Neural crest cell (in vitro differentiated cells): ENCODE measurements around the gene PREX1. TPM values are rescaled to one million over a fixed set of nuclear protein-coding genes. Genes with fewer than 3 reads are reported as not detected.
A peak's percentile ranks its signal among the peaks of the same experiment; 100 is the strongest.

ENCODE experiments used
- DNase-seq: peaks from one replicate; pipeline ENCODE4 v3.0.0; 2021; ENCODE audit warnings: low read depth, mixed read lengths, low spot score
- H3K27ac Mint-ChIP-seq: one replicate; pipeline ENCODE4 v1.8.0; 2021; ENCODE audit warnings: mild to moderate bottlenecking, mixed read lengths; ENCODE audit not compliant: unreplicated experiment
- H3K27me3 Mint-ChIP-seq: 2 replicates; pipeline ENCODE4 v1.8.0; 2021; ENCODE audit warnings: low read depth, mild to moderate bottlenecking, mixed read lengths
- H3K36me3 Mint-ChIP-seq: 2 replicates; pipeline ENCODE4 v1.8.0; 2021; ENCODE audit warnings: low read depth, mild to moderate bottlenecking, mixed read lengths
- H3K4me1 Mint-ChIP-seq: 2 replicates; pipeline ENCODE4 v1.8.0; 2021; ENCODE audit warnings: mixed read lengths
- H3K4me3 Mint-ChIP-seq: one replicate; pipeline ENCODE4 v1.8.0; 2021; ENCODE audit warnings: mild to moderate bottlenecking, mixed read lengths
- H3K9me3 Mint-ChIP-seq: 2 replicates; pipeline ENCODE4 v1.8.0; 2021; ENCODE audit warnings: mixed read lengths
- total RNA-seq: library from RNA; stranded (reverse); gene quantifications from 2 replicates; pipeline ENCODE4 v1.2.1, GENCODE V29; 2021
- TF ChIP-seq, protein P1 (sequence below): fragments of 200-600 bp; sonication (generic); conservative IDR thresholded peaks from 2 replicates; pipeline ENCODE4 v1.5.0; 2021; ENCODE audit warnings: antibody characterized with exemption, mild to moderate bottlenecking

Gene PREX1
- total RNA-seq, 1 donor from 2014 or later: 72.4 TPM

DNA sequence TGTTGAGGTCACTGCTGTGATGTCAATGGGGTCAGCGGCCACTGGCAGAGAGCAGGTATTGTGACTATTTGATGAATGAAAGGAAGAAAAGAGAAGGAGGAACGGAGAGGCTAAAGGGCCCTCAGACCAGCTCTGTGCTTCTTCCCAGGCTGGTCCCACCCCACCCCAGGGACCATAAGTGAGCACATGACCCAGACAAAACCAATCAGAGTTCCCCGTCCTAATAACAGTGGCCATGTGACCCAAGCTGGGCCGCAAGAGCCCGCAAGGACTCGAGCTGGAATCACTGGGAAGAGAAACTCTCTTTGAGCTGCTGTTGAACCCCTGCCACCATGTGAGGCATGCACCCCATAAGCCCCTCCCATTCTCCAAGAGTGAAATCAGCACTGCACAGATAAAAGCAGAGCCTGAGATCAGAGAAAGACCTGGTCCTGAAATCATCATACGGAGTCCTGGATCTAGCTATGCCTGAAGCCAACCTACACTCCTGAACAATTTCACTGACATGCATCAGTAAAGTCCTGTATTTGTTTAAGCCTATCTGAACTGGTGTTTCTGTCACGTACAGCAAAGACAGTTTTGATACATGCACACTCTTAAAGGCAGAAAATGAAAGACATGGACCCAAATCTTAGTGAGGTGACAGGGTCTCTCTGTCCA is 90.2 kb downstream of the PREX1 start:
- peak overlapping the region; percentile 81 for H3K27ac Mint-ChIP-seq

DNA sequence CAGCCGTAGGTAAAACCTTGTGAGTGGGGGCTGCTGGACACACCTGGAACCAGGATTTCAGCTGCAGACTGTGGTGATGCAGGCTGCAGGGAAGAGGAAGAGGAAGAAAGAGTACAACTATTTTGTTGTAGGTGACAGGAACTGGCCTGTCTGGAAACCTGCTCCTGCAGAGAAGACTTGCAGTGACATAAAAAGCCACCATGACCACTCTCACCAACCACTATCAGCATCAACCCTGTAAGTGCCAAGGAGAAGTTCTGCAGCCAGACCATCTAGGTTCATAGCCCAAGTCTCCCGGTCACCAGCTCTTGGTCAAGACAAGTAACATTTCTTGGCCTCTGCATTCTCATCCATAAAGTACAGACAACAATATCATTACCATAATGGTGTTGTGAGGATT is 91.2 kb downstream of the PREX1 start:
- peaks cover 55% of the 10 kb centered on the region for H3K4me1 Mint-ChIP-seq
- no peaks in the 10 kb centered on the region for H3K27me3 Mint-ChIP-seq
- H3K27ac Mint-ChIP-seq: no peak overlapping the region
- H3K9me3 Mint-ChIP-seq: no peaks in the 10 kb centered on the region
- H3K4me3 Mint-ChIP-seq: no peak overlapping the region
- H3K36me3 Mint-ChIP-seq: peaks cover 24% of the 10 kb centered on the region
- TF ChIP-seq, protein P1, sequence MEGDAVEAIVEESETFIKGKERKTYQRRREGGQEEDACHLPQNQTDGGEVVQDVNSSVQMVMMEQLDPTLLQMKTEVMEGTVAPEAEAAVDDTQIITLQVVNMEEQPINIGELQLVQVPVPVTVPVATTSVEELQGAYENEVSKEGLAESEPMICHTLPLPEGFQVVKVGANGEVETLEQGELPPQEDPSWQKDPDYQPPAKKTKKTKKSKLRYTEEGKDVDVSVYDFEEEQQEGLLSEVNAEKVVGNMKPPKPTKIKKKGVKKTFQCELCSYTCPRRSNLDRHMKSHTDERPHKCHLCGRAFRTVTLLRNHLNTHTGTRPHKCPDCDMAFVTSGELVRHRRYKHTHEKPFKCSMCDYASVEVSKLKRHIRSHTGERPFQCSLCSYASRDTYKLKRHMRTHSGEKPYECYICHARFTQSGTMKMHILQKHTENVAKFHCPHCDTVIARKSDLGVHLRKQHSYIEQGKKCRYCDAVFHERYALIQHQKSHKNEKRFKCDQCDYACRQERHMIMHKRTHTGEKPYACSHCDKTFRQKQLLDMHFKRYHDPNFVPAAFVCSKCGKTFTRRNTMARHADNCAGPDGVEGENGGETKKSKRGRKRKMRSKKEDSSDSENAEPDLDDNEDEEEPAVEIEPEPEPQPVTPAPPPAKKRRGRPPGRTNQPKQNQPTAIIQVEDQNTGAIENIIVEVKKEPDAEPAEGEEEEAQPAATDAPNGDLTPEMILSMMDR: no peak
- no peak for DNase-seq

More for the DNA sequence above, 90.2 kb downstream of the PREX1 start:
- H3K36me3 Mint-ChIP-seq: peaks cover 20% of the 10 kb centered on the region
- no peaks in the 10 kb centered on the region for H3K27me3 Mint-ChIP-seq
- TF ChIP-seq, protein P1: no peak
- no peaks in the 10 kb centered on the region for H3K9me3 Mint-ChIP-seq
- peaks cover 56% of the 10 kb centered on the region for H3K4me1 Mint-ChIP-seq
- no peak for DNase-seq
- H3K4me3 Mint-ChIP-seq: peak overlapping the region; percentile 76

DNA sequence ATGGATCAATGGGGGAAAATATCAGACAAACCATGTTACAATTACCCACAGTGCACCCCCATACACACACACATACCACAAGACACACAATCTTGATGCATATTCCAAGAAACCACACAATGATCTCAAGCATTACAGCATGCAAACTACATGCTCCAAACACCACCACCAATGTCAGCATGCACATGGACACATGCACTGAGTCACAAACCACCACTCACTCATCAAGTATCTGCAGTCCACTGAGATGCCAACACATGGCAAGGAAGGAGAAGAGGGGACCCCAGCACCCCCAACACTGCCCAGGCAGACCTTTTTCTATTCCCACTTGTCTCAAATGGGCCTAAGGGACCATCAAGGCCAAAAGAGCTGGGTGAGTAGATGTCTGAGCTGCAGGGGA is 91.6 kb downstream of the PREX1 start:
- H3K36me3 Mint-ChIP-seq: peaks cover 22% of the 10 kb centered on the region
- TF ChIP-seq, protein P1: no peak
- no peaks in the 10 kb centered on the region for H3K27me3 Mint-ChIP-seq
- peaks cover 52% of the 10 kb centered on the region for H3K4me1 Mint-ChIP-seq
- no peaks in the 10 kb centered on the region for H3K9me3 Mint-ChIP-seq
- no peak overlapping the region for H3K4me3 Mint-ChIP-seq
- DNase-seq: no peak
- H3K27ac Mint-ChIP-seq: no peak overlapping the region

DNA sequence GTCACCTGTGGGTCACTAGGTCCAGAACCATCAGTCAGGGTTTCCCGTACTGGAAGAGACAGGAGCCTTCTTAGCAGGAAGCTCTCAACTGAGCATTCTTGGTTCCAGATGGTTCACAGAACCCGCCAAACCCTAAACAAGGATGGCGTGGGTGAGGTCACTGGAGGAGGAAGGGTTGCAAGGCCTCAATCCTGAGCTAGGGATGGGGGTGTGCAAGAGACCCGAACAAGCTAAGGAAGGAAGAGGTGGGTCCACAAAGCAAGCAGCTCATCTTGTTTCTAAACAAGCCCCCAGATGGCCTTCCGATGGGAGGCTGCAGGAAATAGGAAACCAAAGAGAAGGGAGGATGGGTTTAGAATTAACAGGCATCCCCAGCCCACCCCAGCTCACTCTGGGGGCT is 92.7 kb downstream of the PREX1 start:
- TF ChIP-seq, protein P1: no peak
- Mint-ChIP-seq H3K27me3 (no peaks in the 10 kb centered on the region), H3K9me3 (no peaks in the 10 kb centered on the region), H3K27ac (no peak overlapping the region), H3K36me3 (peaks cover 30% of the 10 kb centered on the region), H3K4me1 (peaks cover 57% of the 10 kb centered on the region), H3K4me3 (no peak overlapping the region)
- no peak for DNase-seq

DNA sequence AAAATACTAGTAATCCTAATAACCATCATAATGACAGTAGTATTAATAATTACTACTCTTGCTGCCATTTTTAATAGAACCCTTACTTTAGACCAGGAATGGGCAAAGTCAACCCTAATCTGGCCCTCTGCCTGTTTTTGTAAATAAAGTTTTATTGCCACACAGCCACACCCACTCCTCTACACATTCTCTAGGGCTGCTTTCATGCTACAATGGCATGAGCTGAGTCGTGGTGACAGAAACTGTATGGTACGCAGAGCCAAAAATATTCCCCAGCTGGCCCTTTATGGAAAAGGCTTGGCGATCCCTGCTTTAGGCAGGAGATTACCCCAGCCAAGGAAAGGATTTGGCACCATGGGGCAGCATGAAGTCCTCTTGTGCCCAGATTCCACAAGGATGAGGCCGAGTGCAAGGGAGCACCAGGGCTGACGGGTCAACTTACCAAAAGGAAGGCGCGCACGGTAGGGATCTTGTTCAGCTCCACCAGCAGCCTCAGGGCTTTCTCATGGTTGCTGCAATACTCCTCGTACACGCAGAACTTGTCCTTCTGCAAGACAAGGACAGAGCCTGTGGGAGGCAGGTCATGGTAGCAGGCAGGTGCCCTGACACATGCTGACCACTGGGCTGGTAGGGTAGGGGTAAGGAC is 93.6 kb downstream of the PREX1 start:
- no peak for DNase-seq
- no peak overlapping the region for H3K27ac Mint-ChIP-seq
- peaks cover 59% of the 10 kb centered on the region for H3K4me1 Mint-ChIP-seq
- peaks cover 33% of the 10 kb centered on the region for H3K36me3 Mint-ChIP-seq
- H3K4me3 Mint-ChIP-seq: no peak overlapping the region
- no peaks in the 10 kb centered on the region for H3K27me3 Mint-ChIP-seq
- no peaks in the 10 kb centered on the region for H3K9me3 Mint-ChIP-seq
- TF ChIP-seq, protein P1: no peak
